ENCODE measurements around the gene NAT10. TPM values are rescaled to one million over a fixed set of nuclear protein-coding genes. Genes with fewer than 3 reads are reported as not detected.

The NAT10 gene
- total RNA-seq, 4 donors from 2014 or later: 17.7 to 33.6 (median 24.3) TPM

DNA sequence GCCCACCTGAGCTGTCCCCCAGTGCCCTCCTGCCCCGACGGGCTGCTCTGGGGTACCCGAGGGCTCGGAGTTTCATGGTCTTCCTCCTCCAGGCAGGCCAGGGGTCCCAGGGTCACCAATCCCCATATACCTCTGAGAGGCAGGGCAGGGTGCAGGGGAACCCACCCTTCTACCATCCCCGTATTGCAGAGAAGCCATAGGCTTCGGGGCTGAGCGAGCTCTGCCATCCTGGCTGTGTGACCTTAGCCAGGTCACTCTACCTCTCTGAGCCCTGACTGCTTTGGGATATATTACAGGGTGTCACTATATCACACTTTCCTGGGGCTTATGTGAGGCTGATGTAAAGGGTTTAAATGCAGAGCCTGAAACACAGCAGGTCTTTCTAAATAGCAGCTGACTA, 57.4 kb downstream of the NAT10 start:
- no peak for TF ChIP-seq CTCF (IDR thresholded peaks at IDR 0.05; ENCODE audit: low read depth)

- TF ChIP-seq CTCF (IDR thresholded peaks at IDR 0.05; ENCODE audit: low read depth): no peak
Measured at GRCh38 chr11:34165121-34165520, 59.7 kb downstream of the NAT10 start.

GRCh38 chr11:34165786-34166555, 60.5 kb downstream of the NAT10 start:
- TF ChIP-seq CTCF (IDR thresholded peaks at IDR 0.05; ENCODE audit: low read depth): no peak

DNA sequence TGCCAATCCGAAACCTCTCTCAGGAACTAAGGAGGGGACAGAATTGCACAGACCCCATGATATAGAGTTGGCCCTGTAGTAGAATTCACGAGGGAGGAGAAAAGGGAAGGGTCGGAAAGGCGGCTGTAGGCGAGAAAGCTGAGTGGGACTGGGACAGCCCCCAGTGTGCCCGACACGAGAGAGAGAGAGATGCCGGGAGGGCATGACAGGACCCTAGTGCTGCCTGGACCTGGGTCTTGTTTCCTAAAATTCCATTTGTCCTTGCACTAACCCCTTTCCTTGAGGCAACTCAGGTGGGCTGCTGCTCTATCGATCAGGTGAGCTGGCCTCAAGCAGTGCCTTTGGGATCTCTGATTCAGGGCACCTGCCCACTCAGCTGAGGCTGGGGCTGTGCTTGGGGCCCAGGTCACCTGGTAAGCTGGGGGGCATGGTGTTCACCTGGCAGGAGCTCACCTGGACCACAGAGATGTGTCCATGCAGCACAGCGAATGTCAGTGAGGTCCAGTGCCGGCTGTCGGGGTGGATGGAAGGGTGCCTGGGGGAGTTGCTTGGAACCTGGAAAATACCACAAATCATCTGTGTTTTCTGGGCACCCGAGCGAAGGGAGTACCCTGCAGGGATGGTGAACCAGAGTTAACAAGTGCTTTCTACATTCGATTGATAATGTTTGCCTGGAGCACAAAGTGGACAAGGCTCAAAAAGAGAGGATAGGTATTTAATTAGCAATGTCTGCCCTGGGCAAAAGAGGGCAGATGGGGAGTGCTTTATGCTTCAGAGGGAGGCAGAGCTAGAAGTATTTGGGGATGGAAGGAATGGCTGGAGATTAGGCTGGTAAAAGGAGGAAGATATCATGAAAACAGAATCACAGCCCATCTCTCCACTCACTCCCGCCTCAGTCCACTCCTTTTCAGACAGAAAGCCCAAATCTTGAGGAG, 61.6 kb downstream of the NAT10 start:
- no peak for TF ChIP-seq CTCF (IDR thresholded peaks at IDR 0.05; ENCODE audit: low read depth)

- TF ChIP-seq CTCF (IDR thresholded peaks at IDR 0.05; ENCODE audit: low read depth): no peak
Measured at GRCh38 chr11:34167961-34168360, 62.5 kb downstream of the NAT10 start.

DNA sequence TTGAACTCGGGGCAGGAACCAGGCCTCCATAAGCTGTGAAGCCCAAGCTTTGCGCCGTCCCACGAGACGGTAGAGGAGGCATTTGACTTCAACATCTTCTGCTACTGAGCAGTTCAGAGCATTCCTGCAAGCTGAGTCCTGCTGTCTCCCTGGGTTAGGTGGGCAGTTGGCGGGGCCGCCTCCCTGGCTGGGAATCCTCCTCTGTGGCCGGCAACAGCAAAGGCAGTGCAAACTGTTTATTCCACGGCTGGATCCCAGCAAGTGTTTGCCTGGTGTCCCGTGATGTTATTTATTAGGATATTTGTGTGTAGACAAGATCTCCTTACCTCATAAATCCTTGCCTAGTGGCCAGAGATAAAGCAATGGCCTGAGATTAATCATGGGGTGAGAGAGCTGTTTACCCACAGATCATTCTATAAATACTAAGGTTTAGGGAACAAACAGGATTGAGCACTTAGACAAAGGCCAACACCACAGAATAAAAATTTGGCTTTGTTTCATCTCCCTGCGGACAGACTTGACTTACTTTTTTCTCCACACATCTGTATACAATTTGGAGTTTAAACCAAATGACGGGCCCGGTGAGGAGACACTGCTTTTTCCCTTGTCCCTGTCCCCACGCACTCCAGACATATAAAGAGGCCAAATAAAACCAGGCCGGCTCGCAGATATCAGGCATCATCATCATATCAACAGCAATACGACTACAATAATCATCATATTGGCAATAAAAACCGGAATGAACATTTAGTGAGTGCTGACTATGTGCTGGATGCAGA, 63.4 kb downstream of the NAT10 start:
- TF ChIP-seq CTCF (IDR thresholded peaks at IDR 0.05; ENCODE audit: low read depth): no peak
